ENCODE data around the gene KIAA0513. TPM values are rescaled to one million over a fixed set of nuclear protein-coding genes. Genes with fewer than 3 reads are reported as not detected.

Gene KIAA0513
- total RNA-seq, 2 donors from 2014 or later, result 12.6 to 14.1 TPM

DNA sequence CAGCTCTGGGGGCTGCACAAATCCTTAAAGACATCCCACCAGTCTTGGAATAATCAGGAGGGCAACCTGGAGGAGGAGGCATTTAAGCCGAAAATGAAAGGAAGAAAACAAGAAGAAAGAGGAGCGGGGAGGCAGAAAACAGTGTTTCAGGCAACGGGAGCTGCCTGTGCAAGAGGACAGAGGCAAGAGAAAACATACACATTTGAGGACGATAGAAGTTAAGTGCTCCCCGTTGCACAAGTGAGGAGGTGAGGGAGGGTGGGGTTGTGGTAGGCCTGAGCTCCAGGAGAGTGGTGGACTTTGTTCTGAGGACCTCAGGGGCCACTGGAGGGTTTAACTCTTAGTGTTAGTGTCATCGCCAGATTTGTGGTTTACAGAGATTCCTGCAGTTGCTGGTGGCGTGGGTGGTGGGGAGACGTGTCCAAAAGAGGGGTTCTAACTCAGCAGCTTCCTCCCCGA, 112.3 kb downstream of the KIAA0513 start:
- DNase-seq (ENCODE audit: low spot score), result no peak
- no peaks in the 10 kb centered on the region for H3K9me3 ChIP-seq
- H3K27me3 ChIP-seq, result no peaks in the 10 kb centered on the region
- H3K4me1 ChIP-seq, result peaks cover 0 to 64% of the 10 kb centered on the region in 2 donors
- TF ChIP-seq, protein P1, sequence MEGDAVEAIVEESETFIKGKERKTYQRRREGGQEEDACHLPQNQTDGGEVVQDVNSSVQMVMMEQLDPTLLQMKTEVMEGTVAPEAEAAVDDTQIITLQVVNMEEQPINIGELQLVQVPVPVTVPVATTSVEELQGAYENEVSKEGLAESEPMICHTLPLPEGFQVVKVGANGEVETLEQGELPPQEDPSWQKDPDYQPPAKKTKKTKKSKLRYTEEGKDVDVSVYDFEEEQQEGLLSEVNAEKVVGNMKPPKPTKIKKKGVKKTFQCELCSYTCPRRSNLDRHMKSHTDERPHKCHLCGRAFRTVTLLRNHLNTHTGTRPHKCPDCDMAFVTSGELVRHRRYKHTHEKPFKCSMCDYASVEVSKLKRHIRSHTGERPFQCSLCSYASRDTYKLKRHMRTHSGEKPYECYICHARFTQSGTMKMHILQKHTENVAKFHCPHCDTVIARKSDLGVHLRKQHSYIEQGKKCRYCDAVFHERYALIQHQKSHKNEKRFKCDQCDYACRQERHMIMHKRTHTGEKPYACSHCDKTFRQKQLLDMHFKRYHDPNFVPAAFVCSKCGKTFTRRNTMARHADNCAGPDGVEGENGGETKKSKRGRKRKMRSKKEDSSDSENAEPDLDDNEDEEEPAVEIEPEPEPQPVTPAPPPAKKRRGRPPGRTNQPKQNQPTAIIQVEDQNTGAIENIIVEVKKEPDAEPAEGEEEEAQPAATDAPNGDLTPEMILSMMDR (IDR thresholded peaks at IDR 0.05), result no peak
- no peak overlapping the region for H3K4me3 ChIP-seq
- H3K27ac ChIP-seq, result no peak overlapping the region
- H3K36me3 ChIP-seq, result no peaks in the 10 kb centered on the region

DNA sequence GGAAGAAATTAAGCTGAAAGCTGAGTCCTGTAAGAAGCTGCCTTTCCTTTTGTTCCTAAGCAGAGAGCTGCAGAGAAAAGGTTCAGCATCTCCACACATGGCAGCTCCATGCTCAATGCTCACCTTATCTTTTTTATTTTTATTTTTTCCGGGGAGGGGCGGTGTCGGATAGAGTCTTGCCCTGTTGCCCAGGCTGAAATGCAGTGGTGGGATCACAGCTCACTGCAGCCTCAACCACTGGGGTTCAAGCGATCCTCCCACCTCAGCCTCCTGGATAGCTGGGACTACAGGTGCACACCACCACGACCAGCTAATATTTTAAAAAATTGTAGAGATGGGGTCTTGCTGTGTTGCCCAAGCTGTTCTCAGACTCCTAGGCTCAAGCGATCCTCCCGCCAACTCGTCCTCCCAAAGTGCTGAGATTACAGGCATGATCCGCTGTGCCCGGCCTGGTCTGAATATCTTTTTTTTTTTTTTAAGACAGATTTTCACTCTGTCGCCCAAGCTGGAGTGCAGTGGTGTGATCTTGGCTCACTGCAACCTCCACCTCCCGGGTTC, 112.9 kb downstream of the KIAA0513 start:
- TF ChIP-seq, protein P1 (IDR thresholded peaks at IDR 0.05), result no peak
- Histone ChIP-seq H3K9me3 (no peaks in the 10 kb centered on the region), H3K27me3 (no peaks in the 10 kb centered on the region), H3K36me3 (no peaks in the 10 kb centered on the region), H3K27ac (no peak overlapping the region), H3K4me1 (peaks cover 0 to 63% of the 10 kb centered on the region in 2 donors), H3K4me3 (no peak overlapping the region)
- no peak for DNase-seq (ENCODE audit: low spot score)

DNA sequence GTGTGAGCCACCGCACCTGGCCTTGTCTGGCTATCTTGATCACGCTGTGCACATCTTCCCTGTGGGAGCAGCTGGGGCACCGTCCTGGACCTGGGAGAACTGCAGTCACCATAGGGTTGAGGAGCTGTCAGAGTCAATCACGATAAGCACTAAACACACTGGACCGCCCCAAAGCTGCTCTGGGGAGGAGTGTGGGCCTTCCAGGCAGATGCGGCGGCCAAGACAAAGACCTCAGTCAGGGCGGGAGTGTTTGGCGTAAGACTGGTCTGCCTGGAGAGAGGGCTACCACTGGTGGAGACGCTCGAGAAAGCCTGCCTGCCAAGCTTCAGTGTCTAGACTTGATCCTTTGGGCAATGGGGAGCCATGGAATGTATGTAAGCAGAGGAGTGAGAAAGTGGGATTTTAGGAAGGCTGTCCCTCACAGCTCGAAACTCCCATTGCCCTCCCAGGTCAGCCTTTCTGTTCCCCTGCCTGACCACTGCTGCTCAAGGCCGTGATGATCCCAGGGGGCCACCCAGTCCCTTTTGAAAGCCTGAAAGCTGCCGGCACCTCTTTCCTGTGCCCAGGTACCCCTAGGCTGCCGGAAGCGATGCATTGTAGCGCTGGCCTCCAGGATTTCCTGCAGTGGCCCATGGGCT, 114.0 kb downstream of the KIAA0513 start:
- H3K9me3 ChIP-seq, result no peaks in the 10 kb centered on the region
- no peak overlapping the region for H3K4me3 ChIP-seq
- TF ChIP-seq, protein P1 (IDR thresholded peaks at IDR 0.05), result no peak
- no peaks in the 10 kb centered on the region for H3K27me3 ChIP-seq
- no peak for DNase-seq (ENCODE audit: low spot score)
- H3K36me3 ChIP-seq, result no peaks in the 10 kb centered on the region
- peaks cover 0 to 63% of the 10 kb centered on the region in 2 donors for H3K4me1 ChIP-seq
- H3K27ac ChIP-seq, result no peak overlapping the region

GRCh38 chr16:85142129-85142513, 114.5 kb downstream of the KIAA0513 start:
- no peak for DNase-seq (ENCODE audit: low spot score)
- Histone ChIP-seq H3K27me3 (no peaks in the 10 kb centered on the region), H3K27ac (no peak overlapping the region), H3K9me3 (no peaks in the 10 kb centered on the region), H3K4me1 (peaks cover 0 to 63% of the 10 kb centered on the region in 2 donors), H3K36me3 (no peaks in the 10 kb centered on the region), H3K4me3 (no peak overlapping the region)
- TF ChIP-seq, protein P1 (IDR thresholded peaks at IDR 0.05), result no peak

GRCh38 chr16:85142771-85143211, 115.2 kb downstream of the KIAA0513 start:
- Histone ChIP-seq H3K4me1 (peaks cover 0 to 63% of the 10 kb centered on the region in 2 donors), H3K27me3 (no peaks in the 10 kb centered on the region), H3K36me3 (no peaks in the 10 kb centered on the region), H3K27ac (no peak overlapping the region), H3K9me3 (no peaks in the 10 kb centered on the region), H3K4me3 (no peak overlapping the region)
- no peak for DNase-seq (ENCODE audit: low spot score)
- TF ChIP-seq, protein P1 (IDR thresholded peaks at IDR 0.05), result no peak

Other genes with a start within 250 kb of the KIAA0513 start
- 10 to 100 TPM; 58.4 to 76.4 TPM for gene CRISPLD2, start 207.8 kb upstream of the KIAA0513 start, total RNA-seq
- 10 to 100 TPM; 36.0 to 48.7 TPM for gene ZDHHC7, start 16.3 kb upstream of the KIAA0513 start, total RNA-seq
- gene CIBAR2, start 84.7 kb downstream of the KIAA0513 start, total RNA-seq, result not detected

Data from right atrium auricular region (tissue), 2 donors.